Right renal cortex interstitium (tissue), 3 donors: ENCODE measurements around the gene C12orf75. TPM values are rescaled to one million over a fixed set of nuclear protein-coding genes. Genes with fewer than 3 reads are reported as not detected.
"Not testable (repeated sequence)": the region's sequence is repeated elsewhere in the genome, so short reads cannot be mapped to it uniquely, and the experiment has no call there.

Experiments used
- DNase-seq, 3 donors: peaks; one replicate each; pipeline ENCODE4 v3.0.0-alpha.2; 2013; ENCODE audit warnings: low read depth in 3 of 3, low spot score in 2 of 3
- polyA plus RNA-seq, 3 donors: library from polyadenylated mRNA; unstranded; fragments of 120-200 nt; gene quantifications; one replicate each; pipeline ENCODE4 v1.2.1, GENCODE V29; 2013; ENCODE audit not compliant: insufficient read length in 3 of 3

The C12orf75 gene
- polyA plus RNA-seq, 3 donors, result 83.4 to 91.1 (median 88.2) TPM

GRCh38 chr12:105309384-105309783 lies 21.1 kb upstream of the C12orf75 start:
- DNase-seq, result not testable (repeated sequence)

- not testable (repeated sequence) for DNase-seq
These were observed 19.9 kb upstream of the C12orf75 start for GRCh38 chr12:105310476-105311085.

- not testable (repeated sequence) for DNase-seq
These were observed 18.6 kb upstream of the C12orf75 start for GRCh38 chr12:105311936-105312335.

GRCh38 chr12:105313755-105314154 lies 16.7 kb upstream of the C12orf75 start:
- not testable (repeated sequence) for DNase-seq

GRCh38 chr12:105315130-105315529 lies 15.4 kb upstream of the C12orf75 start:
- DNase-seq, result no peak

- DNase-seq, result no peak
These were observed 14.8 kb upstream of the C12orf75 start for GRCh38 chr12:105315726-105316125.

GRCh38 chr12:105316931-105317852 lies 13.3 kb upstream of the C12orf75 start:
- no peak for DNase-seq

GRCh38 chr12:105317942-105318621 lies 12.4 kb upstream of the C12orf75 start:
- no peak for DNase-seq

- no peak for DNase-seq
These were observed 11.6 kb upstream of the C12orf75 start for GRCh38 chr12:105318651-105319483.

- no peak for DNase-seq
These were observed 10.7 kb upstream of the C12orf75 start for GRCh38 chr12:105319691-105320209.

- DNase-seq, result no peak
These were observed 9.4 kb upstream of the C12orf75 start for GRCh38 chr12:105321125-105321524.

- DNase-seq, result no peak
These were observed 8.4 kb upstream of the C12orf75 start for GRCh38 chr12:105322070-105322469.

- no peak for DNase-seq
These were observed 5.8 kb upstream of the C12orf75 start for GRCh38 chr12:105324704-105325103.

- DNase-seq, result no peak
These were observed 5.4 kb upstream of the C12orf75 start for GRCh38 chr12:105325117-105325516.

GRCh38 chr12:105329926-105330282 lies 587 bp upstream of the C12orf75 start:
- DNase-seq, result no peak

GRCh38 chr12:105330931-105331804 lies 677 bp downstream of the C12orf75 start:
- DNase-seq, result no peak

GRCh38 chr12:105331805-105332251 lies 1.3 kb downstream of the C12orf75 start:
- DNase-seq, result no peak

GRCh38 chr12:105332286-105332685 lies 1.8 kb downstream of the C12orf75 start:
- not testable (repeated sequence) for DNase-seq

GRCh38 chr12:105332925-105333324 lies 2.4 kb downstream of the C12orf75 start:
- no peak for DNase-seq
